VCaP (cell line): ENCODE data around the gene SNIP1.
"Not testable (repeated sequence)": the region's sequence is repeated elsewhere in the genome, so short reads cannot be mapped to it uniquely, and the experiment has no call there.

ENCODE experiments used
- H3K27ac ChIP-seq: fragments of 450-650 bp; 2 replicates; pipeline ENCODE4 v1.5.1; 2017
- CTCF ChIP-seq: fragments of 450-650 bp; conservative IDR thresholded peaks from 2 replicates; pipeline ENCODE4 v1.5.1; 2017; ENCODE audit warnings: mild to moderate bottlenecking, moderate library complexity

Gene SNIP1

GRCh38 chr1:37556712-37557196 lies 2.7 kb upstream of the SNIP1 start, which contains the start of gene DNALI1:
DNALI1 (plus strand) TSS chr1:37556940; CDS start chr1:37556995, 55 bp downstream.
- H3K27ac ChIP-seq: no peak within 1 kb of the TSS; the same call in 1 of the 2 replicates
- no peak for TF ChIP-seq CTCF

GRCh38 chr1:37553598-37553926 lies 531 bp downstream of the SNIP1 start:
- no peak for TF ChIP-seq CTCF
- H3K27ac ChIP-seq: peak overlapping the region; percentile 83

- no peak overlapping the region for H3K27ac ChIP-seq
- TF ChIP-seq CTCF: no peak
Measured at GRCh38 chr1:37549341-37549740, 4.8 kb downstream of the SNIP1 start.

GRCh38 chr1:37545019-37545418 lies 9.1 kb downstream of the SNIP1 start:
- no peak overlapping the region for H3K27ac ChIP-seq
- TF ChIP-seq CTCF: no peak

- no peak overlapping the region for H3K27ac ChIP-seq
- TF ChIP-seq CTCF: no peak
Measured at GRCh38 chr1:37544530-37544929, 9.6 kb downstream of the SNIP1 start.

- H3K27ac ChIP-seq: no peak overlapping the region
- no peak for TF ChIP-seq CTCF
Measured at GRCh38 chr1:37540036-37540785, 13.9 kb downstream of the SNIP1 start.

- not testable (repeated sequence) for H3K27ac ChIP-seq
Measured at GRCh38 chr1:37539154-37539553, 14.9 kb downstream of the SNIP1 start.

- no peak for TF ChIP-seq CTCF
- no peak overlapping the region for H3K27ac ChIP-seq
Measured at GRCh38 chr1:37537378-37537777, 16.7 kb downstream of the SNIP1 start.
